Ovary (tissue), 9 donors: ENCODE results near the gene PCDHGA1. TPM values are rescaled to one million over a fixed set of nuclear protein-coding genes. Genes with fewer than 3 reads are reported as not detected.
A peak's percentile ranks its signal among the peaks of the same experiment; 100 is the strongest.

ENCODE experiments used
- DNase-seq, 5 donors: peaks; one replicate each; pipeline ENCODE4 v3.0.0-alpha.2; 2019 to 2020
- H3K27ac ChIP-seq, 2 donors: fragments of 200-600 bp; one replicate each; pipeline versions ENCODE4 v1.5.1 to v1.8.0; 2019 to 2022
- H3K27me3 ChIP-seq: fragments of 200-600 bp; one replicate; pipeline ENCODE4 v1.8.0; 2022
- H3K36me3 ChIP-seq: fragments of 200-600 bp; sonication (generic); one replicate; pipeline ENCODE4 v1.5.1; 2019
- H3K4me1 ChIP-seq: one replicate; pipeline ENCODE4 v1.8.1; 2013; ENCODE audit warnings: mild to moderate bottlenecking, moderate library complexity; ENCODE audit not compliant: insufficient read depth
- H3K4me3 ChIP-seq: fragments of 200-600 bp; sonication (generic); one replicate; pipeline ENCODE4 v1.5.1; 2017
- H3K9me3 ChIP-seq, 2 donors: fragments of 200-600 bp in 1 of 2; sonication (generic) in 1 of 2; one replicate each; pipeline versions ENCODE4 v1.5.1 to v1.8.1; 2013 to 2019; ENCODE audit warnings: mild to moderate bottlenecking in 1 of 2, moderate library complexity in 1 of 2
- EP300 ChIP-seq: sonication (generic); formaldehyde crosslinking; IDR thresholded peaks from one replicate; pipeline ENCODE4 v1.6.1; 2017; ENCODE audit warnings: antibody characterized with exemption
- POLR2A ChIP-seq: fragments of 450-650 bp; IDR thresholded peaks from one replicate; pipeline ENCODE4 v1.6.1; 2017; ENCODE audit warnings: antibody characterized with exemption, mild to moderate bottlenecking, moderate library complexity
- WGBS, 3 donors: extraction: QIAGEN DNeasy Blood & Tissue Kit in 1 of 3; methylation state at CpG; one replicate each; pipeline versions ENCODE4 v1.1.5 to v1.1.7; 2013 to 2017; 5-methylcytosine and 5-hydroxymethylcytosine counted together
- intact Hi-C, 4 donors: fragments of 100-400 bp; cut with DNase I; formaldehyde crosslinking; loops; one replicate each; pipeline versions ENCODE4 v1.11.0 to v1.15.1; 2022 to 2023
- polyA plus RNA-seq, 2 donors: library from polyadenylated mRNA; stranded (reverse); fragments of 200-250 nt in 1 of 2; fragments of 350-450 nt in 1 of 2; fragmentation: Illumina TruSeq in 1 of 2; extraction: RNeasy Lipid Tissue Mini Kit (QIAGEN cat#74804) in 1 of 2; gene quantifications; one replicate each; pipeline ENCODE4 v1.2.3, GENCODE V29; 2013 to 2014
- total RNA-seq, 7 donors: library from RNA; depleted of rRNA in 2 of 7; stranded (reverse); fragments of >200 nt in 2 of 7; fragmentation: NEBNext Ultra II Directional in 3 of 7; extraction: Animal tissue kit (Norgen Biotek cat#: 25700) in 3 of 7; gene quantifications; one replicate each; pipeline versions ENCODE4 v1.1.0 to v1.2.4, GENCODE V29; 2016 to 2023
- TF ChIP-seq, protein P1 (sequence below), 3 donors: fragments of 450-650 bp in 2 of 3; fragments of 200-600 bp in 1 of 3; IDR thresholded peaks; one replicate each; pipeline versions ENCODE4 v1.5.1 to v1.8.0; 2016 to 2022; ENCODE audit warnings: antibody characterized with exemption in 3 of 3, mild to moderate bottlenecking in 1 of 3
- donor health status: DM: no; HTN: no; CAD: no; lungs with moderate emphysema.
- donor health status: DM: no; HTN: no; CAD: no.
- donor health status: Bipolar disorder and iron deficiency.
- donor health status: DM: yes; HTN: yes; CAD: no.
- donor health status: DM: no; HTN: no; CAD: no.
- donor health status: DM: yes; HTN: yes; CAD: no.

Gene PCDHGA1
- total and polyA plus RNA-seq, 9 donors: 0.29 to 2.8 (median 0.94) TPM

DNA sequence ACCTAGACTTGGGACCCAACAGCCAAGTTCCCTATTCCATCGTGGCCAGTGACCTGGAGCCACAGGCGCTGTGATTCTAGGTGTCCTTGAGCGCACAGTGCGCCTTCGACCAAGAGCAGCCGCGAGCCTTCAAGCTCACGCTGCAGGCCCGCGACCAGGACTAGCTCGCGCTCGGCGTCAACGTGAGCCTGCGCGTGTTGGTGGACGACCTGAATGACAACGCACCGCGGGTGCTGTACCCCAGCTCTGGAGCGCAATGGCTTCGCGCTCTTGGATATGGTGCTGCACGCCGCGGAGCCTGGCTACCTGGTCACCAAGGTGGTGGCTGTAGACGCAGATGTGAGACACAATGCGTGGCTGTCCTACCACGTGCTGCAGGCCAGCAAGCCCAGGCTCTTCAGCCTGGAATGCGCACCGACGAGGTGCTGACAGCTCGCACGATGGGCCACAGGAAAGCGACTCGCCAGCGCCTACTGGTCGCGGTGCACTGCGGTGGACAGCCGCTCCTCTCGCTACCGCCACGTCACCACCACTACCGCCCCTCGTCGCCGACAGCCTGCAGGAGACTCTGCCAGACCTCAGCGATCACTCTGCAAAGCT lies 111.4 kb downstream of the PCDHGA1 start:
- no peak for DNase-seq
- WGBS, 3 donors: 45 to 58% (median 46%) methylated on average over 41 to 50 of the region's 50 CpGs
- Histone ChIP-seq H3K9me3 (peaks cover 0 to 19% of the 10 kb centered on the region in 2 donors), H3K27me3 (no peaks in the 10 kb centered on the region), H3K4me3 (no peak overlapping the region), H3K36me3 (no peaks in the 10 kb centered on the region), H3K27ac (no peak overlapping the region), H3K4me1 (no peaks in the 10 kb centered on the region)
- intact Hi-C loops: no loop called here
- TF ChIP-seq, protein P1, sequence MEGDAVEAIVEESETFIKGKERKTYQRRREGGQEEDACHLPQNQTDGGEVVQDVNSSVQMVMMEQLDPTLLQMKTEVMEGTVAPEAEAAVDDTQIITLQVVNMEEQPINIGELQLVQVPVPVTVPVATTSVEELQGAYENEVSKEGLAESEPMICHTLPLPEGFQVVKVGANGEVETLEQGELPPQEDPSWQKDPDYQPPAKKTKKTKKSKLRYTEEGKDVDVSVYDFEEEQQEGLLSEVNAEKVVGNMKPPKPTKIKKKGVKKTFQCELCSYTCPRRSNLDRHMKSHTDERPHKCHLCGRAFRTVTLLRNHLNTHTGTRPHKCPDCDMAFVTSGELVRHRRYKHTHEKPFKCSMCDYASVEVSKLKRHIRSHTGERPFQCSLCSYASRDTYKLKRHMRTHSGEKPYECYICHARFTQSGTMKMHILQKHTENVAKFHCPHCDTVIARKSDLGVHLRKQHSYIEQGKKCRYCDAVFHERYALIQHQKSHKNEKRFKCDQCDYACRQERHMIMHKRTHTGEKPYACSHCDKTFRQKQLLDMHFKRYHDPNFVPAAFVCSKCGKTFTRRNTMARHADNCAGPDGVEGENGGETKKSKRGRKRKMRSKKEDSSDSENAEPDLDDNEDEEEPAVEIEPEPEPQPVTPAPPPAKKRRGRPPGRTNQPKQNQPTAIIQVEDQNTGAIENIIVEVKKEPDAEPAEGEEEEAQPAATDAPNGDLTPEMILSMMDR (IDR thresholded peaks at IDR 0.05): no peak
- TF ChIP-seq EP300: no peak
- TF ChIP-seq POLR2A: no peak

DNA sequence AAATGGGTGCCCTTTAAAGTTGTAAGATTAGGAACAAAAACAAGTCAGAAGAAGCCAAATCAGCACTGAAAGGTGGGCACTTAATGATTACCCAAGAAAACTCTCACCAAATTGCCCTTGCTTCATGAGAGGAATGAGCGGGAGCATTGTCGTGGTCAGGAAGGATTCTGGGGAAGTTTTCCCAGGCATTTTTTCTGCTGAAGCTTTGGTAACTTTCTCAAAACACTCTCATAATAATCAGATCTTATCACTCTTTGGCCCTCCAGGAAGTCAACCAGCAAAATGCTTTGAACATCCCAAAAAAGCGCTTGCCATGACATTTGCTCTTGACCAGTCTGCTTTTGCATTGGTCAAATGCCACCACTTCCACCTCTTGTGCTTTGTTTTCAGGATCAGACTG lies 135.0 kb downstream of the PCDHGA1 start:
- Histone ChIP-seq H3K4me1 (no peaks in the 10 kb centered on the region), H3K4me3 (no peak overlapping the region), H3K36me3 (no peaks in the 10 kb centered on the region), H3K27ac (no peak overlapping the region), H3K27me3 (no peaks in the 10 kb centered on the region), H3K9me3 (no peaks in the 10 kb centered on the region)
- WGBS, 3 donors: 95 to 99% (median 98%) methylated on average over 3 of the region's 3 CpGs
- intact Hi-C loops: no loop called here
- DNase-seq: no peak
- no peak for TF ChIP-seq POLR2A
- TF ChIP-seq EP300: no peak
- TF ChIP-seq, protein P1 (IDR thresholded peaks at IDR 0.05): no peak

DNA sequence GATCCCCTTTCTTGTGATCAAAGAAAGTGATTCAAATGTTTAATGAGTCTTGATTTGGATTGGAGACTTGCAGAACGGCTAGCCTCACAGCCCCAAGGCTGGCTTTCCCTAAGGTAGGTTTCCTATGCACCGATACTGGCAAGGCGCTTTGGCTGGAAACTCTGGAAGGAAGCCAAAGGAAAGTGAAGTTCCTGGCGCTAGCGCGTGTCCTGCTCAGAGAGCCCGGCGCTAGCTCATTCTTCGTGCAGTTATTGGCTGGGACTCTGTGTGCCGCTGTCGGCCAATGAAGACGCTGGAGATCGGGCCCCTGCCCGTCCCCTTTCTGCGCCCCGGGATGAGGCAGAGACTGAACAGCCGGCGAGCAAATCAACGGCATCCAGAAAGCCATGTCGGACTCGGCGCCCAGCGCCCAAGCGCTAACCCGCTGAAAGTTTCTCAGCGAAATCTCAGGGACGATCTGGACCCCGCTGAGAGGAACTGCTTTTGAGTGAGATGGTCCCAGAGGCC lies 145.4 kb downstream of the PCDHGA1 start, which contains the start of gene PCDHGC3:
PCDHGC3 (plus strand) TSS at position 342 of the 507 bp plus-strand sequence; CDS start at position 493, 151 bp downstream.
- no peaks in the 10 kb centered on the region for H3K27me3 ChIP-seq
- peak within 1 kb of the TSS; percentile 59 for H3K4me3 ChIP-seq
- peak; percentile 91 to 94 (median 93) for DNase-seq
- H3K36me3 ChIP-seq: no peaks in the 10 kb centered on the region
- H3K9me3 ChIP-seq: no peaks in the 10 kb centered on the region
- intact Hi-C loops: loop anchor here in 3 of 4 donors (2.0 to 5.0 kb wide), 4 partner anchors 37 to 87 kb away; no protein-coding TSS in a partner anchor
- 0% methylated on average over 28 of the region's 28 CpGs for WGBS, 3 donors
- peak within 1 kb of the TSS; percentile 26 to 75 for H3K27ac ChIP-seq
- no peak for TF ChIP-seq EP300
- peak; percentile 77 for TF ChIP-seq POLR2A
- TF ChIP-seq, protein P1 (IDR thresholded peaks at IDR 0.05): peak in 2 of 3 donors; percentile 50 to 73
- H3K4me1 ChIP-seq: peaks cover 17% of the 10 kb centered on the region

DNA sequence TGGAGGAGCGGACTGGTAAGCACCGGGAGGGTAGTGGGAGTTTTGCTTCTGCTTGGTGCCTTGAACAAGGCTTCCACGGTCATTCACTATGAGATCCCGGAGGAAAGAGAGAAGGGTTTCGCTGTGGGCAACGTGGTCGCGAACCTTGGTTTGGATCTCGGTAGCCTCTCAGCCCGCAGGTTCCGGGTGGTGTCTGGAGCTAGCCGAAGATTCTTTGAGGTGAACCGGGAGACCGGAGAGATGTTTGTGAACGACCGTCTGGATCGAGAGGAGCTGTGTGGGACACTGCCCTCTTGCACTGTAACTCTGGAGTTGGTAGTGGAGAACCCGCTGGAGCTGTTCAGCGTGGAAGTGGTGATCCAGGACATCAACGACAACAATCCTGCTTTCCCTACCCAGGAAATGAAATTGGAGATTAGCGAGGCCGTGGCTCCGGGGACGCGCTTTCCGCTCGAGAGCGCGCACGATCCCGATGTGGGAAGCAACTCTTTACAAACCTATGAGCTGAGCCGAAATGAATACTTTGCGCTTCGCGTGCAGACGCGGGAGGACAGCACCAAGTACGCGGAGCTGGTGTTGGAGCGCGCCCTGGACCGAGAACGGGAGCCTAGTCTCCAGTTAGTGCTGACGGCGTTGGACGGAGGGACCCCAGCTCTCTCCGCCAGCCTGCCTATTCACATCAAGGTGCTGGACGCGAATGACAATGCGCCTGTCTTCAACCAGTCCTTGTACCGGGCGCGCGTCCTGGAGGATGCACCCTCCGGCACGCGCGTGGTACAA lies 146.0 kb downstream of the PCDHGA1 start:
- WGBS, 3 donors: 0 to 1% (median 0%) methylated on average over 58 of the region's 58 CpGs
- peaks cover 17% of the 10 kb centered on the region for H3K4me1 ChIP-seq

More for the DNA sequence above, 146.0 kb downstream of the PCDHGA1 start:
- DNase-seq: peak; percentile 60 to 81 (median 71)
- Histone ChIP-seq H3K27me3 (no peaks in the 10 kb centered on the region), H3K36me3 (no peaks in the 10 kb centered on the region), H3K4me3 (peak overlapping the region; percentile 59), H3K9me3 (no peaks in the 10 kb centered on the region), H3K27ac (peak overlapping the region; percentile 26 to 75)
- TF ChIP-seq POLR2A (no peak), EP300 (no peak)
- TF ChIP-seq, protein P1 (IDR thresholded peaks at IDR 0.05): no peak
- intact Hi-C loops: loop anchor here in 2 of 4 donors (5.0 kb wide), 3 partner anchors 36 to 86 kb away; no protein-coding TSS in a partner anchor
